GM18502 (cell line): Measurements from ENCODE around the gene RPS6KA3.

Experiments used
- ATAC-seq: cut with Tn5 transposase; IDR thresholded peaks from one replicate; pipeline ENCODE4 v1.9.1; 2021; ENCODE audit warnings: mild to moderate bottlenecking; ENCODE audit not compliant: unreplicated experiment, poor library complexity

RPS6KA3 gene

DNA sequence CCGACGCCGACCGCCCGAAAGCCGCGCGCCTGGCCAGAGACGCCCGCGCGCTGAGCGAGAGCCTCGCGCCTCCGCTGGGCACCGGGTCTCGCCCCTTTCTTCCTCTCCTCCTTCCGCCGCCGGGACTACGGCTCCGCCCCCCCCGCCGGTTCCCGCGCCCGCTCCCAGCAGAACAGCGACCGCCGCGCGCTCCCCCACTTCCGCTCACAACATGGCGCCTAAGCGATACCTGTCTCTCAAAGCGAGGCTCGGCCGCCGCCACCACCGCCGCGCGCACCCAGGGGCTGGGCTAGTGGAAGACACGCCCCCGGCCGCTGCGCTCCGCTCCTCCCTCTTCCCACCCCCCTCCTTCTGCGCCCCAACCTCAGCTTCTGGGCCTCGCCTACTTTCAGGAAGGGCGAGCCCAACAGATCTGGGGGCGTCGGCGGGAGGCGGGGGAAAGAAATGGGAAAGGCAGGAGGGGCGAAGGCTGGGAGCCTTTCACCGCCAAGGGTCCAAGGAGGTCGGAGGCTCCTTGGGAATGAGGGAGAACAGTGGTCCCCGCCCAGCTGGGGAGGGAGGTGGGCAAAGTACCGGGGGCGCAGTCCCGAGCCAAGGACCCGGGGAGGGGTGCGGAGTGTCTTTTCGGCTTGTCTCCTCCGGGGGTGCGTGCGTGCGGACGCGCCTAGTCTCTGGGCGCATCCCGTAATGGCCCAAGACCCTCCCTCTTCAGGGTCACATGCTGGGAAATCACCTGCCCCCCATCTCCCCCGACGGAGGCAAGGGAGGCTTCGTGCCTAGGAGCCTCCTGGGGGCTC, at the start of gene RPS6KA3:
RPS6KA3 (minus strand) TSS at position 100 of the 797 bp plus-strand sequence. CDS start 277 bp downstream, outside the sequence.
- peak; percentile 87 for ATAC-seq

DNA sequence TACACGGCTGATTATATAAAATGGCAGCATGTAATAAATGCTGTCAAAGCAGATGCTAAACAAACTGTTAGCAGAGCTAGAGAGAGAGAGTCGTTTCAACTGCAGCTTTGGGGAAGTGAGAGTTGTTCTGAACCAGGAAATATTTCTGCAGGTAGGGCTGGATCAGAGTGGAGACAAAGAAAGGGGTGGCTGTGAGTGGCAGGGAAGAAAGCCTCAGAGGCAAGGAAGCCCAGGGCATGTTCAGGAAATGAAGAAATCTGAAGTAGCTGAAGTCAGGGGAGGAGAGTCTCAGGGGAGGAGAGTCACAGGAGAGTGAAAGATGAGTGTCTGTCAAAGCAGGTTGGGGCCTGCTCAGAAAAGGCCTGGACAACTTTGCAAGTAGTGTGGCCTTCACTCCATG, 48.4 kb upstream of the RPS6KA3 start:
- peak; percentile 94 for ATAC-seq

DNA sequence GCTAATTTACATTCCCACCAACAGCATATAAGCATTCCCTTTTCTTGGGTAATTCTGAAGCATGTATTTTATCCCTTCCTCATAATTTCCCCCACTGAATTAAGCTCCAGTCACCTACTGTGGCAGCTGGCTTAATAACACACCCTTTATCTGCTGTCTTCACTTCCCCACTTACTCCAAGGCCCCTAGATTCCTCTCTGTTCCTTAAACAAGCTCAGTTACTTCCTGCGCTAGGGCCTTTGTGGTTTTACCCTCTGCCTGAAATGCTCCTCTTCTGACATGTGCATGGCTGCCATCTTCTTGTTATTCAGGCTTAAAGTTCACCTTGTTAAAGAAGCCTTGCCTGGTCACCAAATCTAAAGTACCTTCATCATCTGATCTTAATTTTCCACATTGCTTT, 47.2 kb upstream of the RPS6KA3 start:
- ATAC-seq: no peak

DNA sequence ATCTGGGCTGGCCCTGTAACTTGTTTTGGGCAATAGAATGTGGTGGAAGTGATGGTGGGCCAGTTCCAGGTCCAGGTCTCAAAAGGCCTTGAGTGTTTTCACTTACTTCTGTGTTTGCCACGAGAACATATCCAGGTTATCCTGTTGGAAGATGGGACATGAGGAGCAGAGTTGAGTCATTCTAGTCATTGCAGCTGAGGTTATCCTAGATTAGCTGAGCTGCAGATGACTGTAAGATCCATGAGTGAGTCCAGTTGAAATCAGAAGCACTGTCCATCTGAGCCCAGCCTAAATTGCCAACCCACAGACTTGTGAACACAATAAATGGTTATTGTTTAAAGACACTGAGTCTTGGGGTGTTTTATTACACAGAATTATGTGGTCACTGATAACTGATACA, 45.3 kb upstream of the RPS6KA3 start:
- ATAC-seq: no peak

DNA sequence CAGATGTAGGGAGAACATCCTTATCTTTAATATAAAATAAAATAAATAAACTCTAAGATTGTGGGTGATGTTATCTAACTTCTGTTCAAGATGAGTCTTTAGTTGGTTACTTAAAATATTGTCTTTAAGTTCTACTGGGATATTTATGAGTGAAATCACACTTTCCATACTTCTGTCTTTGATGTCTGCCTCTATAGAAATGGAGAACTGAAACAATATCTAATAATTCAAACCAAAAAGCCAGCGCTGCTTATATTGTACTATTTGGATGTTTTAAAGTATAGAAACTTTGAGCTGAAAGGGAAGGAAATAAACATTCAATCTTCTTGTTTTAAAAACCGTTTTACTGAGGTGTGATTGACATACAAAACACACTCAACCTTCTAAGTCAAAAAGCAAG, 44.8 kb upstream of the RPS6KA3 start:
- no peak for ATAC-seq

DNA sequence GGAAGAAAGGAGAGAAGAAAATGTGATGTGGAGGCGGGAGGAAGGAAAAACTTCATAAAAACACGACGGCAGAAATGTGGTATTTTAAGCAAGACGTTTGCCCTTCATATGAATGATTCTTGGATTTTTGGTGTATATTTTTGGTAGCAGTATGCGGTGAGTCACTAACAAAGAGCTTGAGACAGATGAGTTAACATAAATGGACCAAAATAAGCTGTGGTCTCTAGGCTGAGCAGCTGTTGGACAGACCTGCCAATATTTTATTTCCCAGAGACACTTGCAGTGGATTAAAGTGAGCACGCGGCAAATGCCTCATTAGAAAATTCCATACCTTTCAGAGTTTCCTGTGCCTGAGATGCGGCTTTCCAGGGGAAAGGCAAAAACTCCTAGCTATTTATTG, 43.1 kb upstream of the RPS6KA3 start:
- no peak for ATAC-seq

DNA sequence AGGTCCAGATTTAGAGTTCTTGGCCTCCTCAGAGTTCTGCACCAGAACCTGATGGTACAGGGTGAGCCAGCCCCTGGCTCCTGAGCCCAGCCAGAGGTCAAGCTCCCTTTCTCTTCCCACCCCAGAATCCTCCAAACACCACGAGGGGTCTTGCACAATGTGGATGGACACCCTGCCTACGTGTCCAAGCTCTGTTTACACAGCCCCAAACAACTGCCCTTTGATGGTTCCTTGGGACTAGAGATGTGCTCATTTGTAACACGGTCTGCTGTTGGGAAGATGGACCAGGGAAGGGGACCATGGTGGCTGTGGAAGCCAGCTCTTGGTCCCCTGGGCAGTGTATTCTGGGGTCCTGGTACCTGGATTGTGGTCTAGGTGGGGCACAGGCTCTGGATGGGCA, 40.0 kb upstream of the RPS6KA3 start:
- ATAC-seq: no peak

DNA sequence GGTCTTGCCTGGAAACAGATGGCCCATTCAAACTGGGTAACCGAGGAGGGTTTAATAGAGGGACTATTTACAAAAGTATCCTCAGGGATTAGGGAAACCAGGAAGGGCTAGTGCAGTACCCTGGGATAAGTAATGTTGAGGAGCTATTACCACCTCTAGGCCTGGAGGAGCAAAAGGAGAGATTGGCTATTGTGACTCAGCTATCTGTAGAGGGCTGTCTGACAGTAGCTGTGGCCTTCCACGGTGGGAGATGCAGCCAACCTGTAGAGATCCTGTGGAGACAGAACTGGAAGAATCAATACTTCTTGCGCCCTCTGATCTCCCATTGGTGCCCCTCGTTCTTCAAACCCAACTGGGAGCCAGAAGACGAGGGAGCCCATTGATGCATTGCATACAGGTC, 34.1 kb upstream of the RPS6KA3 start:
- ATAC-seq: no peak

DNA sequence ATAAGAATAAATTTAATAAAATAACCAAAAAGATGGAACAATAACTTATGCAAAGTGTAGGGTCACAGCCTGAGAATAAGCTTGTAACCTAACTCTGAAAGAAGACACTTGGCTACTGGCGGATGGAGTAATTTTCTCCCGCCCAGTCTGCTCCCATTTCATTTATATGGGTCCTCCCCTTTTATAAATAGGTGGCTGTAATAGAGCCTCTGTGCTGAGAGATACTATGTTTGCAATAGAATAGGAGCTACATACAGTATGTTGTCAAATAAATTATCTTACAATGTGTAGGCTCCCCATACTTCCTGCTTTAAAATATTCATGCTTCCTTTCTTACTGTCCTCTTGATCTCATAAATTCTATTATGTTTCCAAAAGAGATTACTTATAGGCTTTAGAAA, 28.2 kb upstream of the RPS6KA3 start:
- no peak for ATAC-seq

DNA sequence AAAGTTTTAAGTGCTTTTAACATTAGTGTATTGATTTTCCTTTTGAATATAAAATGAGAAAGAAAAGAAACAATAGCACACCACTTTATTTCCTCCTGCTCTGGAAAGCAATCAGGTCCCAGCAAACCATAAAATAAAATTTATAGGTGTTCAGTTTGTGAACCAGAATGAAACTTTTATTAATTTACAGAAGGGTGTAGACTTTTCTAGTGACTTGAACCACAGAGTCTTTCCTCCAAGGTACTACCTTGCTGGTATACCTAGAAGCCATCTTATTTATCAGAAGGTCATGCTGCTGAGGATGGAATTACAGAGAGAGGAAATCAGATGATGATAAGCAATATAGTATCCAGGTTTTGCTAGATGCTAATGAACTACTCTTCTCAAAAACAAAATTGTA, 27.6 kb upstream of the RPS6KA3 start:
- no peak for ATAC-seq

DNA sequence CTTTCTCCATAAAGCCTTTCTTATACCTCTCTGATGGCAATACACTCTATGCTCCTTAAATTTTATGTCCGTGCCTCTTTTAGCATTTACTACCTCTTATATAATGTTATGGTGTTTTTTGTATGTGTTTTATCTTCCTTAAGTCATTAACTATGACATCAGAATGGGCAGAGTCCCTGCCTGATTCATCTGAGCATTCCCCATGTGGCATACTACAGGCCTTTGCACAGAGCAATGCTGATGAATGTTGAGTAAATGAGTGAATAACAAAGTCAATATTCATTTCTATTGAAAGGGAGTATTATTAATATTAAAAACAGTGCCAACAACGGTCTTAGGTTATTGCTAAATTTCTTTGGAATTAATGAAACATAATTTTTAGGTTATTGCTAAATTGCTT, 18.8 kb upstream of the RPS6KA3 start:
- no peak for ATAC-seq

DNA sequence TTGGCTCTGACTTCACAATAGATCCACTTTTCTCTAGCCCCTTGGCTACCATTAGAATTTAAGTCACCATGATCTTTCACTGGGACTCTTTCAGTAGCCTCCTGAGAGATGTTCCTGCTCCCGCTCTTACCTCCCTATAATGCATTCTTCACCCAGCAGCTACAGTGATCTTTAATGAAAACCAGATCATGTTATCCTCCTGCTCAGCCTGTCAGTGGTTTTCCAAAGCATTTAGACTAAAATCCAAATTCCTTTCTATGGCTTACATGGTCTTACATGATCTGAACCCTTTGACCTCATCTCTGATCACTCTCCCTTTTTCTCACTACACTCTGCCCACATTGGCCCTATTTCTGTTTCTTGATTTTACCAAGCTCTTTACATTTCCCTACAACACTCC, 18.3 kb upstream of the RPS6KA3 start:
- no peak for ATAC-seq

DNA sequence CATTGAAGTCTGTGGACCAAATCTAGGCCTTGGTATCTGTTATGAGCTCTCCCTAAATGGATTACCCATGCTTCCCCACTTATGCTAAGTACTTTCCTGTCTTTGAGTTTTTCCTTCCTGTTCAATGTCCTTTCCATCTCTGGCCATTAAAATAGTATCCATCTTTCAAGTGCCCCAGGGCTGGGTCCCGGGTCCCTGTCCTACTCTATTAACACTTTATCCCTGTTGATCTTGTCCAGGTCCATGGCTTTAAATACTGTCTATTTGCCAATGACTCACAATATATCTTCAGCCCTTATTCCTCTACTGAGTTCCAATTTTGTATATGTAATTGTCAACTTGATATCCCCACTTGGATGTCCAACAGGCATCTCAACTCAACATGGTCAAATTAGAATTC, 17.7 kb upstream of the RPS6KA3 start:
- no peak for ATAC-seq

DNA sequence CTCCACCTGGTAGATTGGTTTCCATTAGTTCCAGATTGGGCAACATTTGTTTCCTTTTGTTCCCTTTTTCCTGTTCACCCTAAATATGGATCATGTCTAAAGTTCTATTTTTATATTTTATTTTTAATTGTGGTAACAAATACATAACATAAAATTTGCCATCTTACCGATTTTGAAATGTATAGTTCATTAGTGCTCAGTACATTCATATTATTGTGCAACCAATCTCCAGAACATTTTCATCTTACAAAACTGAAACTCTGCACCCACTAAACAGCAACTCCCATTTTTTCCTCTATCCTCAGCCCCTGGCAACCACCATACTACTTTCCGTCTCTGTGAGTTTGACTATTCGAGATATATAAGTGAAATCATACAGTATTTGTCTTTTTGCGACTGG, 14.2 kb upstream of the RPS6KA3 start:
- no peak for ATAC-seq

DNA sequence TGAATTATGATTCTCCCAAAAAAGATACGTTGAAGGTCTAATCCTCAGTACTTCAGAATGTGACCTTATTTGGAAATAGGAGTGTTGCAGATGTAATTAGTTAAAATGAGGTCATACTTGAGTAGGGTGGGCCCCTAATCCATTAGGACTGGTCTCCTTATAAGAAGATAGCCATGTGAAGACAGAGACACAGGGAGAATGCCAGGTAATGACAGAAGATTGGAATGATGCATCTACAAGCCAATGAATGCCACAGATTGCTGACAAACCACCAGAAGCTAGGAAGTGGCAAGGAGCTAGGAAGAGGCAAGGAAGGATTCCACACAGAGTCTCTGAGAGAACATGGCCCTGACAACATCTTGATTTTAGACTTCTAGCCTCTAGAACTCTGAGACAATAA, 7.4 kb upstream of the RPS6KA3 start:
- ATAC-seq: no peak

DNA sequence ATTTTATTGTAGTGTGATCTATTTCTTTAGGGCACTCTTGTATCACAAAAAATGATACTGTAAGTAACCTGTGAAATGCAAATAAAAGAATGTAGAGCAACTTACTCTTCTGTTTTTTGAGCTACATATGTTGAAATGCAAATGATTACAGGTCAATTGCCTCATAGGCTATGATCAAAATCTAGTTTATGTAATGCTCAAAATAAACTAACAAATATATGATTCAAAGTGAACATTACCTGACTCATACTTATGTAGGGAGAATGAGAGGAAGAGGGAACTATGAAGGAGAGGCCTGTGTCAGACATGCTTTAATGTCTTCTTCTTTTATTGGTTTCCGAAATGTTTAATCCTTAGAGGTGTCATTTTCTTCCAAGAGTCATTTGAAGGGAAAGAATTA, 5.0 kb upstream of the RPS6KA3 start:
- ATAC-seq: no peak

DNA sequence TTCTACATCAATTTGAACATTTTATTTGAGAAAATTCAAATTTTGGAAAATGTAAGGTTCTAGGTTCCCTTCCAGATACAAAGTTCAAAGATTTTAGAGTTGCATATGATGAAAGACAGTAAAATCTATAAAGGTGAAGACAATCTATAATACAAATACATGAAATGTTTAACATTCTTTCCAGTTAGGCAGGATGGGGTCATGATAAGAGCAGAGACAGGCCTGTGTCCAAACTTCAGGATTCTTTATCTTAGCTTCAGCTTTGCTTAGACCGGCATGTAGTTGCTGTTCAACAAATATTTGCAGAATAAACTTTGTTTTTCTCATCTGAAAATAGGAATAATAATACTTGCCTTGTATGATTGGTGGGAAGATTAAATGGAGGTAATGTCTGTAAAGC, 4.5 kb upstream of the RPS6KA3 start:
- no peak for ATAC-seq

DNA sequence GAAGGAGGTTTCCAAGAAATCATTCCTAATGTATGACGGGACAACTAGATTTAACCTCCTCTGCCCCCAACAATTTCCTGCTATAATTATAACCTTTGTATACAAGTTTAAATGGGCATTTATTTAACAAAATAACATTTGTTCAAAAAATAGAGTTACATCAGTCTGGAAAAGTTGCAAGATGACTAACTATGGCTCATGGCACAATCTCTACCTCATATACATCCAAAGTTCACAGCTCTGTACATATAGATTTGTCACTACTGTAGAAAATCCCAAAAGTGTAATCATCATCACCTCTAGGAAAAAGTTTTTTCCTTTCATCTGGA, 3.8 kb upstream of the RPS6KA3 start:
- no peak for ATAC-seq

DNA sequence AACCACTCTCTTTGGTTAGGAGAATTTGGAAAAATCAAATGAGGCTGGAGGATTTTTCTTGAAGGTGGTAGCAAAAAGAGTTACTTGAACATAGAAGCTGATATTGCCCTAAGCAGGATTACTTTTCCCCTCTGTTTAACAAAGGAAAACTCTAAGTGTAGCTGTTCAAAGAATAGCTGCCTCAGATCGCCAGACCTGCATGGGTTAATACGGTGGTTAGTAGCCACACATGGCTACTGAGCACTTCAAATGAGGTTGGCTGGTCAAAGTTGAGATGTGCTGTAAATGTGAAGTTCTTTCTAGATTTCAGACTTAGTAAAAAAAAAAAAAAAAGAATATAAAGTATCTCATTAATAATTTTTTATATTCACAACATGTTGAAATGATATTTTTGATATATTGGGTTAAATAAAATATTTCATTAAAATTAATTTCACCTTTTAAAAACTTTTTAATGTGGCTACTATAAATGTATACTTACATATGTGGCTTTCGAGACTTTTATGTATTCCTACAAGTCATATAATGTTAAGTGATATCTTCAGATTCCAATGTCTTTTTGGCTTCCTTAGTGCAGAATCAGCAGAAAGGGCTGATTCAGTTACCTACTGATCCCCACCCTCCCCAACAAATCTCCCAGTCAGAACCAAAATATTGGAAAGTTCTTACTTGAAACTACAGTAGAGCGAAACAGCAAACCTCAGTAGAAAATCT, 3.3 kb upstream of the RPS6KA3 start:
- ATAC-seq: no peak

DNA sequence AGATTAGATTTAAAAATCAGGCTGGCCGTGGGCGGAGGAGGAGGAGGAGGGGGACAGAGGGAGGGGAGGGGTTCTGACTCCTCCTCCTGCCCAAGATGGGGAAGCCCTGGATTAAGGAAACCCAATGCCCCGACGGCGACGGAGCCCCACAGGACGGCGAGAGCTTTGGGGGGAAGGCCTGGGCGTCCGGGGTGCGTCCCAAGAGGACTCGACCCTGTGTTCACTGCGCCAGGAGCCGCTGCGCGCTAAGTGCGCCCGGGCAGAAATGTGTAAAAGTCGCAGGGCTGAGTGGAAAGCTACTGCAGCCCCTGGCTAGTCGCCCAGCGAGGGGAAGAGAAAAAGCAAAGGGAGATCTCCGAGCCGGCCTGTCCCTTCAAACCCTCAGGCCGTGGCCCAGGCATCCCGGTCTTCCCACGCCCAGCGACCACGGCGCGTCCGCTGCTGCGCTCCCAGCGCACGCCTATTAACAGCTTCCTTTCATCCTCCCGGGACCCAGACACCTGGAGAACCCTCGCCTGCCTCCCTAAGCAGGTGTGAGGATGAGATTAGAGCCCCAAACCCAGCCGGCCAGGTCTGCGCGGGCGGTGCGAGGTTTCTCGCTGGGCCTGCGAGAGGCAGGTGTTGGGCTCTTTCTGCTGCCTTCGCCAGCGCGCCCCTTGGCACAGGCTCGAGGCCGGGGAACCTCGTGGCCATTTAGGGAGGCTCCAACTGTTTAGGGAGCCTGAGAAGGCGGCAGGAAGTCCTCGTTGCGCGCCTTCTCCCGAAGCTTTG, 1.4 kb upstream of the RPS6KA3 start:
- ATAC-seq: no peak

DNA sequence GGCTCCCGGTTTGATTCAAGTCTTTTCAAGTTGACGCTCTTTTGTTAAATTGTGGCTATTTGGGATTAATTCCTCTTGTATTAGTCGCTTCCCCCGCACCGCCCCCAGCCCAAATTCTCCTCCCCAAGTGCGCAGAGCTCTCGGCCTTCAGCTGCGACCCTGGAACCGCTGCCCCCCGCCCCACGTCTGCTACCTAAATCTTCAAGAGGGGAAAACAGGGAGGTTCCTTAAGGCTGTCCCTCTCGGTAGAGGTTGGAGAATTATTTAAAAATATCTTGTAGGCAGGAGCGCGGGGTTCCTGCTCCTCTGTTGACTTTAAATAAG, 860 bp upstream of the RPS6KA3 start:
- no peak for ATAC-seq
